Brain microvascular endothelial cell (primary cell): Measurements from ENCODE around the gene COMMD10.

ENCODE experiments used
- DNase-seq: peaks from one replicate; pipeline ENCODE4 v3.0.0-alpha.2; 2020
- H3K27ac ChIP-seq: fragments of 250-450 bp; sonication (Bioruptor Pico); 2 replicates; pipeline ENCODE4 v1.5.1; 2020; ENCODE audit warnings: mild to moderate bottlenecking, moderate library complexity
- H3K27me3 ChIP-seq: fragments of 250-450 bp; sonication (Bioruptor Pico); replicated peaks from 2 replicates; pipeline ENCODE4 v1.5.1; 2020; ENCODE audit warnings: mild to moderate bottlenecking
- H3K36me3 ChIP-seq: fragments of 250-450 bp; sonication (Bioruptor Pico); replicated peaks from 2 replicates; pipeline ENCODE4 v1.5.1; 2020; ENCODE audit warnings: mild to moderate bottlenecking
- H3K4me3 ChIP-seq: 2 replicates; pipeline ENCODE4 v1.5.1; 2011; ENCODE audit warnings: low read depth, mild to moderate bottlenecking, control low read depth, low read length, moderate library complexity
- CTCF ChIP-seq: IDR thresholded peaks from 2 replicates; pipeline ENCODE4 v1.5.1; 2011; ENCODE audit warnings: low read depth, mild to moderate bottlenecking, moderate library complexity, low read length, control low read depth, inconsistent platforms; ENCODE audit errors: missing control alignments
- in situ Hi-C: cut with HindIII; loops from 2 replicates; pipeline ENCODE4 v1.10.0; 2017; ENCODE audit warnings: low sequenced_read_pairs, low pct_ligation_motif_present

COMMD10 gene

GRCh38 chr5:116152169-116152568 lies 67.3 kb downstream of the COMMD10 start:
- no peak overlapping the region for H3K4me3 ChIP-seq
- no peak overlapping the region for H3K27ac ChIP-seq
- DNase-seq = no peak
- TF ChIP-seq CTCF = no peak
- in situ Hi-C loops = no loop called here
- H3K27me3 ChIP-seq = no peaks in the 10 kb centered on the region
- H3K36me3 ChIP-seq = no peaks in the 10 kb centered on the region

DNA sequence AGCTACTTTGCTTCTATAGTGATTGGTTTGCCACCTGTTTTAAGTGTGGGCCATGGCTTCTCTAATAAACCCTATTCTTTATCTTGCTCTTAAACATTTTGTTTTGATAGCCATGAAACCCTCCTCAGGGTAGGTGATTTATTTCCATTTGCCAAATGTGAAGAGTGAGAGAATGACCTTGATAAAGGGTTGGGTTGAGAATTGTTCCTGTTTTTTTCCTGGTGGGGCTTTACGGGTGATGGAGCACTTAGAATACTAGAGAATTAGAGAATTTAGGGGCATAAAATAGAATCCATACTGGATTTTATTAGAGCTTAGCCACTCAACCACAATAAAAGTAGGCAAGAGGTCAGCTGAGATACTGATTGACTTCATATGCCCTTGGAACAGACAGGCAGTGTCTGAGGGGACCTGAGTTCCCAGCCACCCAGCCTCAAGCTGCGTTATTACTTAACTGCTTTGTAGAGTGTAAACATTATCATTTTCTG lies 68.9 kb downstream of the COMMD10 start:
- H3K27me3 ChIP-seq = no peaks in the 10 kb centered on the region
- in situ Hi-C loops = no loop called here
- no peak for TF ChIP-seq CTCF
- H3K4me3 ChIP-seq = no peak overlapping the region
- DNase-seq = no peak
- no peak overlapping the region for H3K27ac ChIP-seq
- H3K36me3 ChIP-seq = no peaks in the 10 kb centered on the region

DNA sequence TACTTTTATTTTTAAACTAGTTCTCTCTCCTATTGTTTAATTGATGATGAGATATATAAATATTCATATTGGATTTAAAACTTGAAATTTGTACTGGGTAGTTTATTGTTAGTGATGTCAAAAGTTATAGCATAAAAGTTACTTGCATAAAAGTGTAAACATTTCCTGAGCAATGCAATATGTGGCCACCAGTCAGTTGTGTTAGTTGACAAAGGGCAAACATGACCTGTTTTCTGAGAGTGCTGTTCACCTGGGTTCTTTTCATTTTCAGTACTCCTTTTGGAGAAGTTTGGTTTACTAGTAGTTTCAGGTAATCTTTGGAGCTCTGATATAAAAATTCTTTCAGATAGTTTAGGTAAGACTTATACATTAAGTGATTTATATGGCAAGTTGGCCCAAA lies 69.4 kb downstream of the COMMD10 start:
- TF ChIP-seq CTCF = no peak
- no peak for DNase-seq
- in situ Hi-C loops = no loop called here
- Histone ChIP-seq H3K27me3 (no peaks in the 10 kb centered on the region), H3K4me3 (no peak overlapping the region), H3K27ac (no peak overlapping the region), H3K36me3 (no peaks in the 10 kb centered on the region)

- H3K27me3 ChIP-seq = no peaks in the 10 kb centered on the region
- in situ Hi-C loops = no loop called here
- H3K27ac ChIP-seq = no peak overlapping the region
- no peak overlapping the region for H3K4me3 ChIP-seq
- H3K36me3 ChIP-seq = no peaks in the 10 kb centered on the region
- DNase-seq = no peak
- no peak for TF ChIP-seq CTCF
Measured at GRCh38 chr5:116154931-116155330, 70.1 kb downstream of the COMMD10 start.

GRCh38 chr5:116157902-116158301 lies 73.1 kb downstream of the COMMD10 start:
- in situ Hi-C loops = no loop called here
- no peaks in the 10 kb centered on the region for H3K36me3 ChIP-seq

More at GRCh38 chr5:116157902-116158301, 73.1 kb downstream of the COMMD10 start:
- no peak overlapping the region for H3K4me3 ChIP-seq
- no peak overlapping the region for H3K27ac ChIP-seq
- TF ChIP-seq CTCF = no peak
- H3K27me3 ChIP-seq = no peaks in the 10 kb centered on the region
- no peak for DNase-seq
